CD4-positive, alpha-beta T cell treated with Interleukin-4 for 4 hours (primary cell): Measurements from ENCODE around the gene ITFG2.
"Not testable (repeated sequence)": the region's sequence is repeated elsewhere in the genome, so short reads cannot be mapped to it uniquely, and the experiment has no call there.

Source experiments
- DNase-seq: peaks from one replicate; pipeline ENCODE4 v3.0.0-alpha.2; 2020

ITFG2 gene

GRCh38 chr12:2832550-2833127, 20.2 kb downstream of the ITFG2 start:
- DNase-seq = no peak

GRCh38 chr12:2833327-2833726, 20.9 kb downstream of the ITFG2 start:
- DNase-seq = no peak

GRCh38 chr12:2833810-2834209, 21.3 kb downstream of the ITFG2 start:
- DNase-seq = no peak

- DNase-seq = no peak
Observed at GRCh38 chr12:2834581-2835491, 22.4 kb downstream of the ITFG2 start, which contains the start of gene NRIP2. NRIP2 (minus strand) TSS chr12:2835035; CDS start chr12:2834983, 52 bp downstream.

- no peak for DNase-seq
Observed at GRCh38 chr12:2835691-2836403, 23.4 kb downstream of the ITFG2 start.

- DNase-seq = no peak
Observed at GRCh38 chr12:2836574-2836973, 24.1 kb downstream of the ITFG2 start.

GRCh38 chr12:2841056-2841650, 28.7 kb downstream of the ITFG2 start:
- DNase-seq = no peak

GRCh38 chr12:2842948-2843347, 30.5 kb downstream of the ITFG2 start:
- DNase-seq = no peak

- no peak for DNase-seq
Observed at GRCh38 chr12:2844786-2845185, 32.3 kb downstream of the ITFG2 start.

- DNase-seq = no peak
Observed at GRCh38 chr12:2845280-2845679, 32.8 kb downstream of the ITFG2 start.

- no peak for DNase-seq
Observed at GRCh38 chr12:2851931-2852330, 39.5 kb downstream of the ITFG2 start.

- peak; percentile 21 for DNase-seq
Observed at GRCh38 chr12:2853626-2854025, 41.2 kb downstream of the ITFG2 start.

GRCh38 chr12:2854669-2855453, 42.4 kb downstream of the ITFG2 start:
- DNase-seq = no peak

- DNase-seq = no peak
Observed at GRCh38 chr12:2855546-2855945, 43.1 kb downstream of the ITFG2 start.

GRCh38 chr12:2856051-2856450, 43.6 kb downstream of the ITFG2 start:
- no peak for DNase-seq

GRCh38 chr12:2857021-2857431, 44.6 kb downstream of the ITFG2 start, which contains the start of gene TEX52:
TEX52 (minus strand) TSS chr12:2857039; CDS start chr12:2857026, 13 bp downstream.
- no peak for DNase-seq

GRCh38 chr12:2857576-2857975, 45.1 kb downstream of the ITFG2 start:
- no peak for DNase-seq

- DNase-seq = no peak
Observed at GRCh38 chr12:2858334-2858733, 45.9 kb downstream of the ITFG2 start.

GRCh38 chr12:2858944-2859421, 46.5 kb downstream of the ITFG2 start:
- no peak for DNase-seq

- DNase-seq = no peak
Observed at GRCh38 chr12:2860170-2860569, 47.7 kb downstream of the ITFG2 start.

- DNase-seq = no peak
Observed at GRCh38 chr12:2862876-2863275, 50.4 kb downstream of the ITFG2 start.

- not testable (repeated sequence) for DNase-seq
Observed at GRCh38 chr12:2863402-2863801, 50.9 kb downstream of the ITFG2 start.
